Measurements from ENCODE around the gene LNX1.

GRCh38 chr4:53619431-53619830 is 28.1 kb upstream of the LNX1 start:
- TF ChIP-seq, protein P1, sequence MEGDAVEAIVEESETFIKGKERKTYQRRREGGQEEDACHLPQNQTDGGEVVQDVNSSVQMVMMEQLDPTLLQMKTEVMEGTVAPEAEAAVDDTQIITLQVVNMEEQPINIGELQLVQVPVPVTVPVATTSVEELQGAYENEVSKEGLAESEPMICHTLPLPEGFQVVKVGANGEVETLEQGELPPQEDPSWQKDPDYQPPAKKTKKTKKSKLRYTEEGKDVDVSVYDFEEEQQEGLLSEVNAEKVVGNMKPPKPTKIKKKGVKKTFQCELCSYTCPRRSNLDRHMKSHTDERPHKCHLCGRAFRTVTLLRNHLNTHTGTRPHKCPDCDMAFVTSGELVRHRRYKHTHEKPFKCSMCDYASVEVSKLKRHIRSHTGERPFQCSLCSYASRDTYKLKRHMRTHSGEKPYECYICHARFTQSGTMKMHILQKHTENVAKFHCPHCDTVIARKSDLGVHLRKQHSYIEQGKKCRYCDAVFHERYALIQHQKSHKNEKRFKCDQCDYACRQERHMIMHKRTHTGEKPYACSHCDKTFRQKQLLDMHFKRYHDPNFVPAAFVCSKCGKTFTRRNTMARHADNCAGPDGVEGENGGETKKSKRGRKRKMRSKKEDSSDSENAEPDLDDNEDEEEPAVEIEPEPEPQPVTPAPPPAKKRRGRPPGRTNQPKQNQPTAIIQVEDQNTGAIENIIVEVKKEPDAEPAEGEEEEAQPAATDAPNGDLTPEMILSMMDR (IDR thresholded peaks at IDR 0.05), result no peak
- TF ChIP-seq, protein P2, sequence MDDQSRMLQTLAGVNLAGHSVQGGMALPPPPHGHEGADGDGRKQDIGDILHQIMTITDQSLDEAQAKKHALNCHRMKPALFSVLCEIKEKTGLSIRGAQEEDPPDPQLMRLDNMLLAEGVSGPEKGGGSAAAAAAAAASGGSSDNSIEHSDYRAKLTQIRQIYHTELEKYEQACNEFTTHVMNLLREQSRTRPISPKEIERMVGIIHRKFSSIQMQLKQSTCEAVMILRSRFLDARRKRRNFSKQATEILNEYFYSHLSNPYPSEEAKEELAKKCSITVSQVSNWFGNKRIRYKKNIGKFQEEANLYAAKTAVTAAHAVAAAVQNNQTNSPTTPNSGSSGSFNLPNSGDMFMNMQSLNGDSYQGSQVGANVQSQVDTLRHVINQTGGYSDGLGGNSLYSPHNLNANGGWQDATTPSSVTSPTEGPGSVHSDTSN (IDR thresholded peaks at IDR 0.05), result no peak
- no peak for TF ChIP-seq USF2 (IDR thresholded peaks at IDR 0.05; ENCODE audit: borderline replicate concordance, low read depth, low read length)
- TF ChIP-seq SIN3A (IDR thresholded peaks at IDR 0.05; ENCODE audit: borderline replicate concordance, low read depth, low read length), result no peak
- TF ChIP-seq NFIC (IDR thresholded peaks at IDR 0.05; ENCODE audit: borderline replicate concordance), result no peak
- TF ChIP-seq GABPA (IDR thresholded peaks at IDR 0.05; ENCODE audit: low read depth), result no peak
- TF ChIP-seq TCF12 (IDR thresholded peaks at IDR 0.05), result no peak
- no peak for TF ChIP-seq SMC3 (IDR thresholded peaks at IDR 0.05; ENCODE audit: low read depth, low read length)
- TF ChIP-seq ELF1 (IDR thresholded peaks at IDR 0.05), result no peak
- TF ChIP-seq MXI1 (IDR thresholded peaks at IDR 0.05; ENCODE audit: low read depth, low read length), result no peak
- TF ChIP-seq GATA2 (CRISPR knock-in tag; IDR thresholded peaks at IDR 0.05), result no peak
- TF ChIP-seq TAF1 (IDR thresholded peaks at IDR 0.05; ENCODE audit: borderline replicate concordance, low read depth, low read length), result no peak
- no peak for TF ChIP-seq RFX5 (IDR thresholded peaks at IDR 0.05; ENCODE audit: low read length)

All from SK-N-SH (cell line).